ENCODE data around the gene PDGFD.

PDGFD gene

DNA sequence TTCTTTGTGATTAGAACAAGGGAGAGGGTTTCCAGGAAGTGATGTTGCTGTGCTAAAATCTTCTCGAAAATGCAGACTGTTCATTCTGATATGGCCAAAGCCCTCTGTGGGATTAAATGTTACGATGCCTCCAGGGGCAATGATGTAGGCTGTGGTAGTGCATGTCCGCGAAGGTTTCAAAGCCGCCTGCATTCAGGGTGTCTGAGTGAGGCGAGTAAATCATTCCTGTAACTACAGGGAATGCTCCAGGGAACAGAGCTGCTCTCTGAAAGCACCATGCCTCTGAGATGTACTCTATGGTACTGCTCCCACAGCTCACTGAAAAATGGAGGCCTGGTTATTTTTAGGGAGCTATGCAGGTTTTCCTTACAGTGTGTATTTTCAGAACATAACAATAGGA lies 21.2 kb downstream of the PDGFD start:
- no peak for FAIRE-seq

DNA sequence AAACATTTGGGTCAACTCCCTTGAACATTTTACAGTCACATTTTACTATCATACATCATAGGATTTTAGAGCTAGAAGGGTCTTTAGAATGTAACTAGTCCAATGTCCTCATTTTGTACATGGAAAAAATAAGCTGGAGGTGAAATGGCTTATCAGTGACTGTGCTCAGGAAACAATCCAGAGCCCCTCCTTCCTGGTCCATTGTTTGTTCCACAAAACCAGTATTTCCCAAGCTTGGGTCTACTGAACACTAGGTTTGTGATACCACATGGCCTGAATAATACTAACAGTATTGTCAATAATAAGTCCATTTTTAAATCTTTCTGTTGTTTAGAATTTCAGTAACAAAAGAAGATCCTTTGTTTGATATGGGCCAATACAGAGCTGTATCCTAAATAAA lies 27.1 kb downstream of the PDGFD start:
- no peak for FAIRE-seq

DNA sequence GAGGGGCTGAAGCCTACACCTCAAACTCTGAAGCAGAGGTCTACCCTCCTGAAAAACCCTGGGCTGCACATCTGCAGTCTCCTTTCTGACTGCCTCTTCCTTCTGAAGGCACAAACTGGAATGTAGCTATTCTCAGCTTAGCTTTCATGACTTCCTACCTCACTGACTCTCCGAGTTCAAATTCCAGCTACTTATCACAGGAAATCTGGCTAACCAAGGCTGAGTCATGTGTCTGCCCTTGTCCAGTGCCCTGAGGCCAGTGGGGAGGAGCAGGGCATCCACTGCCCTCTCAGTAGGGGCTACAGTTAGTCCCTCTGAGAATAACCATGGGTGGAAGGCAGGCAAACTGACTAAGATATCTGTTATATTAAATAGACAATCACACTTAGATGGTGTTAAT lies 29.2 kb downstream of the PDGFD start:
- FAIRE-seq: no peak

DNA sequence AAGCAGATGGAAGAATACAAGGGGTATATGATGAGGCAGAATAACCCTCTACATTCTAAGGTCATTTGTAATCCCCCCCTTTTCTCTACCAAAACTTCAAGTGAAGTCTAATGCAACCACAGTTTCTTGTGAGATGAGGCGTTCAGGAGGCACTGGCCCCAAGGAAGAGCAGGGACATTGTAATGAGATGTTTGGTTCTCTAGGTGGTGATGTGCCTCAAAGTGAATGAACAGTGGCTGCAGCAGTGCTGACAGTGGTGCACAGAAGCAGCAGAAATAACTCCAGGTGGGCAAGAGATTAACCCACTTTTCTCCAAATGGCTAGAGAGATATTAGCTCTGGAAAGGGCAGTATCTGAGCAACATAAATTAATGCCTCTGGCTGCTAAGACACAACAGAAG lies 33.8 kb downstream of the PDGFD start:
- no peak for FAIRE-seq

DNA sequence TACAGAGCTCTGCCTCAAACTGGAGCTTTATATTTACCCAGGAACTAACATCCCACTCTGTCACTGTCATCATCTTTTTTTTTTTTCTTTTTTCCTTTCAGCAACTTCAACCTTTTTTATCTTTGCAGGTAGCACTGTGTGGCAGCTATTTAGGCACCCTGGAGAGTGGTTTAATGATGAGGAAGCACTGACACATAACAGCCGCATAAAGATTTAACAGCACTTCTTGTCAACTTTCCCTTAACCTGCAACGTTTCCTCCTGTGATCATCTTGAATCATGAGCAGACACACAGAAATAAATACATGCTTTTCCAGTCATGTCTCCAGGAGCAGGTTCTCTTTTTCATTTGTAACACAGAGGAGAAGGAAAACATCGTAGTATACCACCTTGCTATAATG lies 34.8 kb downstream of the PDGFD start:
- no peak for FAIRE-seq

DNA sequence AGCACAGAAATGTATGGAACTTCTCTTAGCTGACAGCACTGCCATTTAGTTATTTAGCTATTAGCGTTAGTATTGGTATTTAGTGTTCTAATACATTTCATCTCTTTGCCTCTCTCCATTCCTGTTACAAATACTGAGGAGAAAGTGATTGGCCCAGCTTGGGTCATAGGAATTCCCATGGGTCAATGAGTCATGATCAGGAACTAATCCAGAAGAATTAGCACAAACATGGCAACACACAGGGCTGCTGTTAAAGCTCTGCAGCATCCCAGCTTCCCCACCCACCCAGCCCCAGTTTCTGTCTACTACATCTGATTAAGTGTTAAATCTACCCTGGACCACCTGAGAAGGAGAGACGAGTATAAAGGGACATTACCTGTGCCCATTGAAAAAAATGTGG lies 36.1 kb downstream of the PDGFD start:
- no peak for FAIRE-seq

DNA sequence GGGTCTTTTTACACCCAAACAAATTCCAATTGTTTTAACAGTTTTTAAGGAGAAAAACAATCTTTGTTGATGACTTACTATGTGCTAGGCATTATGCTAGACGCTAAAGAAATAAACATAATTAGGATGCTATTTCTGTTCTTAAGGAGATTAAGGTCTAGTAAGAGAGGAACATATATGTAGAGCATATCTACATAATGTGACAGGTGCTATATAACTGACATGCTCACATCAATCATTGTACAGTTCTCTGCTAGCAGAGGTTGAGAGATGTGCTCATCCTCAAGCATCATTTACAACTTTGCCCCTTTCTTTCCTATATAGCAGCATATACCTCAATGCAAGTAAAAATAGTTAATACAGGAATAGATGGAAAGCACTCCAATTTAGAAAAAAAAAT lies 37.5 kb downstream of the PDGFD start:
- FAIRE-seq: no peak

DNA sequence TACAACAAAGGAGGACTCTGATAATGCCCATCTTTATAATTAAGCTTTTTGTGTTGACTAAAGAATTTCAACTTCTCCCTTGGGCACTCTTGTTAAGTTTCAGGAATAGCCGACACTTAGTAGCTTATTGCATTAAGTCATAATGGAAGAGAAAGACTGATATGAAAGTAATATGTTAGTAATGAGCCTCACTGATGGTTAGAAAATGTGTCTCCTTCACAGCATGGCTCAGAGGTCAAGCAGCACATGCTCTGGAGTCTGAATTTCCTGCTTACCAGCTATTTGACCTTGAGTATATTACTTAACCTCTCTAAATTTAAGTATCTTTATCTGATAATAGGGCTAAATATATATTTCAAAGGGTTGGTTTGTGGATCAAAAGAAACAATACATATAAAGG lies 39.0 kb downstream of the PDGFD start:
- FAIRE-seq: no peak

DNA sequence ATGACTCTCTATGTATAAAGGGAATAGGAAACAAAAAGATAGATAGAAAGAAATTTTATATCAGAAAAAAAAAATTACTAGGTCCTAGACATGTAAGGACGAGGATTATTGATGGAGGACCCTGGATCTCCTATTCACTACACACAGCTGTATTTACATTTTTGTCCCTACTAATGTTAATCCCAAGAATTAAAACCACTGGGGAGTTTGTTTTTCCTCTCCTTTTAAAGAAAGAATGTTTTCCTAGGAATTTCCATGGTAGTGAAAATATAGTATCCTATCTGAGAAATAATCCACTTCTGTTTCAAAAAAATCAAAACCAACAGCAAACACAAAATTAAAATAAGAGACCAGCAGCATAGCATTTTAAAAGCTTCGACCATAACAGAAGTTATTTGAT lies 41.1 kb downstream of the PDGFD start:
- no peak for FAIRE-seq

DNA sequence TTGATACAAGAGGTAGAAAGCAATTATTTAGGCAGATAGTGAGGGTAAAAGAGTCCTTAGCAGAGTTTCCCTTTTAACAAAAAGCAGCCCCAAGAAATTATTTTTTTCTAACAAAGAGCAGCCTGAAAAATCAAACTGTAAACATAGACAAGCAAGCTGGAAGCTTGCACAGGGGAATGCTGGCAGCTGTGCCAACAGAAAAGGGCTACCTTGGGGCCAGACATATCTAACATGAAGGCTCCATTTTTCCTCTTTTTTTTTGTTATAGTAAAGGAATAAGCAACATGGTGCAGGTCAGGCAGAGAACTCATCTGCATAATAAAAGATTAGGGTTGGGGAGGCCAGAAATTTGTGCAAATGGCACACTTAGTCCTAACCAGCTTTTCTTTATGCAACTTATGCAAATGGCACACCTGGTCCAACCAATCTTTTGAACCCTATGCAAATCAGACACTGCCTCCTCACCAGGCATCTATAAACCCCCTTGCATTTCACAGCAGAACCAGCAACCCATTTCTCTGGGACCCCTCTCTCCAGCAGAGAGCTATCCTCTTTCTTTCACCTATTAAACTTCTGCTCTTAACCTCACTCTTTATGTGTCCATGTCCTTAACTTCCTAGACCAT lies 41.8 kb downstream of the PDGFD start:
- FAIRE-seq: no peak

DNA sequence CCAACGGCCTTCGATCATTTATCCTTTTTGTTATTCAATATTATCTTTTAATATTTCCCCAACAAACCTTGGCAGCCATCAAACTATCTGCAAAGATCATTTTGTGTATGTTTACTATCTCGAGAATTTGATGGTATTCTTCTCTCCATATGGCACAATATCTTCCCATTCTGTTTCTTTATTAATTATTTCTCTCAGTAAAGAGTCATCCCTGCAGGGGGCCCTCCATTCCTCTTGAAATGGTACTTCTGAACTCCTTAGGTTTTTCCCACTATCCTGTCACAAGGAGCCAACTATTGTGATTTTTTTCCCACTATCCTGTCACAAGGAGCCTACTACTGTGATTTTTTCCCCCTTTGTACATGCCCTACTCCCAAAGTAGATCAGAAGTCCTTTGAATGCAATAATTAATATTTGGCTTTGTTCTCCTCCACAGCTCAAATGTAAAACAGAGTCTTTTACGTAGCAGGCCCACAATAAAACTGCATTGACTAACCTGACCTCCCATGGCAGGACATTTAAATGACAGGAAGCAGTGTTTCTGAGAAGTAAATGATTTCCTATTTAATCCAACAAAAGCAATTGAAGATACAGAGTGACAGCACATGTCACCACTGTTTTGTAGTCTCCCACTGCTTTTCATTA lies 43.3 kb downstream of the PDGFD start:
- FAIRE-seq: no peak

DNA sequence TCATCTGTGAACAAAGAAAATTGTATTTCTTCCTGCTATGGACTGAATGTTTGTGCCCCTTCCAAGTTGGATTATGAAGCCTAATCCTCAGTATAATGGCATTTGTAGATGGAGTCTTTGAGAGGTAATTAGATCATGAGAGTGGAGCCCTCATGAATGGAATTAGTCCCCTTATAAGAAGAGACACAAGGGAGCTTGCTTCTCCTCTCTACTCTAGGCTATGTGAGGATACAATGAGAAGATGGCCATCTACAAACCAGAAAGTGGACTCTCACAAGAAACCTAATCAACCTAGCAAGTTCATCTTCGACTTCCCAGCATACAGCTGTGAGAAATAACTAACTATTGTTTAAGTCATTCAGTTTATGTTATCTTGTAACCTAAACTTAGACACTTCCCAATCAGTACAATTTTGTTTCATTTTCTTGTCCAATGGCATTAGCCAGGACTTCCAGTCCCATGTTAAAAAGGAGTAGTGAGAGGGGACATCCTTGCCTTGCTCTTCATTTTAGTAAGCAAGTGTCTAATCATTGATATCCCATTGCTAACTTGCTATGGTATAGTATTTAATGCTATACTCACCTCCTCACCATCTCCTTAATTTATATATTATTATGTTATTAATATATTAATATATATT lies 45.7 kb downstream of the PDGFD start:
- no peak for FAIRE-seq

DNA sequence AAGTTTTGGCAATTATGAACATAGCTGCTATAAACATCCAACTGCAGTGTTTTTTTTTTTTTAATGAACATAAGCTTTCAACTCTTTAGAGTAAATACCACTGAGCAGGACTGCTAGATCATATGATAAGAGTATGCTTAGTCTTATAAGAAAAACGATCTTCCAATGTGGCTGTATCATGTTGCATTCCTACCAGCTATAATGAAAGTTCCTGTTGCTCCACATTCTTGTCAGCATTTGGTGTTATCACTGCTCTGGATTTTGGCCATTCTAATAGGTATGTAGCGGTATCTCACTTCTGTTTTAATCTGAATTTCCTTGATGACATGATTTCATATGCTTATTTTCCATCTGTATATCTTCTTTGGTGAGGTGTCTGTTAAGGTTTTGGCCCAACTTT lies 50.4 kb downstream of the PDGFD start:
- no peak for FAIRE-seq

DNA sequence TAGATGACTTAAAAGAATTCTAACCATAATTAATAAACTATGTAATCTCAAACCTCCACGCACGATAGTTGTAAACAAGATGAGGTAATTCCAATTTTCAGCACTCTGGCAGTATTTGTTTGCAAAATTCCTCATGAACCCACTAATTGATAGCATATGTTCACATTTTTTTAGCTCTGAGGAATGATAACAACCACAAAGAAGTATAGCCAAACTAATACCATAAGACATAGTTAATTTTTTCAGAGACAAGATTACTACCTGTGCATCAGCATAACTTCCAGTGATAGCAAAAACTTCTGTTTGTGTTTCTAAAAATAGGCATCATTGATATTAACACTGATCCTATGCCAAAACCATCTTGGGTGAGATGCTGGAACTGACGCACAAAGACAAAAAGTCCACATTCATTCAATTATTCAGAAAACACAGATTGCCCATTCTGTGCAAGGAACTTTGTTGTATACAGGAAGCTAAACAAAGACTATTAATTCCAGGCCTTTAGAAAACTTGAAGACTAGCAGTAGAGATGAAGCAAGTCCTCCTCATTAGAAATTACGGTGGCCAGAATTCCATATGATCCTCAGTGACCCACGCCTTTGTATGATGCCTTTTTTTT lies 57.7 kb downstream of the PDGFD start:
- FAIRE-seq: no peak

DNA sequence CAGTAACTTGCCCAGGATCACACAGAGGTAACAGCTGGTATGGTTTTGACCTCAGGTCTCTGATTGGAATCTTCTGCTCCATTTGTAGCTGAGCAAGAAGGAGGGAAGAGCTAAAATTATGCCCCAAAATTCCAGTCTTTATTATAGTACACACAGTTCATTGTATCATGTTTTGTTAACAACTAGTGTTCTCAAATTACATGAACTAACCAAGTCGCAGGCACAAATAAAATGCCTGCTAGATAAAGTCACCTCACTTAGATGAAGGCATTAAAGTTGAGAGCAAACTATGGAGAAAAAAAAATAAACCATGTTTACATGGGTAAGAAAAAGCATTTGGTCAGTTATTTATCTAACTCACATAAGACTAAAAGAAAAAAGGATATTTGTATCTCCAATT lies 58.8 kb downstream of the PDGFD start:
- FAIRE-seq: no peak

DNA sequence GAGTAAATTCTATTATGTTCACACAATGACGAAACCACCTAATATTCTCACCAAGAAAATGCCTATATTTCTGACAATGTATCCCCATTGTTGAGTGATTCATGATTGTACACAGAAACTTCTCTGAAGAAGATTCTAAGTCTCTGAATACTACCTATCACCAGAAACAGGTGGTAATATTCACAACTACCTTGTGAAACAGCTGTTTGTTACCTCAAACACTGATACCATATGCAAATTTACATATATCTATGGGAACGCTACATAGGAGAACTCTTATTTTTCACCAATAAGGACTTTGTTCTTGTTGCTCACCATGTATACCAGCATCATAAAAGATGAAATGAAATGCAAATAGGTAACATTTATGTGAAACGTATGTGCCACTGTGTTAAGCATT lies 59.3 kb downstream of the PDGFD start:
- FAIRE-seq: no peak

DNA sequence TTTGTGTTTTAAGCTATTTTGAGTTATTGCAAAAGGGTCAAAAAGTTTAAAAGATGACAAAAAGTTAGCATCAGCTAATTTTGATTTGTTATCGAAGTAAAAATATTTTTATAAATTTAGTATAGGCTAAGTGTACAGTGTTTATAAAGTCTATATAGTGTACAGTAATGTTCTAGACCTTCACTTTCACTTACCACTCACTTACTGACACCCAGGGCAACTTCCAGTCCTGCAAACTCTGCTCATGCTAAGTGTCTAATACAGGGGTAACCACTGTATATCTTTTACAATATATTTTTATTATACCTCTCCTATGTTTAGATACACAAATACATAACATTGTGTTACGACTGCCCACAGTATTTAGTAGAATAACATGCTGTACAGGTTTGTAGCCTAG lies 59.7 kb downstream of the PDGFD start:
- no peak for FAIRE-seq

DNA sequence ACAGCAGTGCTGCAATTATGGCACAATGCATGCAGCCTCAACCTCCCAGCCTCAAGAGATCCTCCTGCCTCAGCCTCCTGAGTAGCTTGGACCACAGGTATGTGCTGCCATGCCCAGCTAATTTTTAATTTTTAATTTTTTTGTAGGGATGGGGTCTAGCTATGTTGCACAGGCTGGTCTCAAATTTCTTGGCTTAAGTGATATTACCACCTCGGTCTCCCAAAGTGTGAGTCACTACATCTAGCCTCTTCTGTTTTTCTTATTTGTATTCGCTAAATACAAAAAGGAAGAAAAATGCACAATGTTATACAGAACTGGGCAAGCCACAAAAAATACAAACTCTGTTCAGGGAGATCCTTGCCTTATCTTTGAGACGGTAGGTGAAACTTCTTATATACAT lies 65.4 kb downstream of the PDGFD start:
- FAIRE-seq: no peak

DNA sequence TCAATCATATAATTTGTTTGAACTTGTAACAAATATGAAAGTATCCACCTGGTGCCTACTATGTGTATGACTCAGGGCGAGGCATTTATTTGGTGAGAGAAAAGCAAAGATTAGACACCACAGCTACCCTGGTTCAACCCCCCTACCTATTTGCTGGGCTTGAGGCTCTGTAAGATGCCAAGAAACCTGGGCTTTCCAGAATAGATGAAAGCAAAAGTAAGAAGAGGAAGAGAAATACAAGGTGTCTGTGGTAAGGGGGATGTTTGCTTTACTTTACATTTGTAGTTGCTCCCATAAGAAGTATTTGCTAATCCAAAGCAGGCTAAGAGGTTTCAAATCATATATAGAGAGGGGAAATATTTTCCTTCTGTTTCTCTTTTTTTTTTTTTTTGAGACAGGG lies 65.8 kb downstream of the PDGFD start:
- no peak for FAIRE-seq

DNA sequence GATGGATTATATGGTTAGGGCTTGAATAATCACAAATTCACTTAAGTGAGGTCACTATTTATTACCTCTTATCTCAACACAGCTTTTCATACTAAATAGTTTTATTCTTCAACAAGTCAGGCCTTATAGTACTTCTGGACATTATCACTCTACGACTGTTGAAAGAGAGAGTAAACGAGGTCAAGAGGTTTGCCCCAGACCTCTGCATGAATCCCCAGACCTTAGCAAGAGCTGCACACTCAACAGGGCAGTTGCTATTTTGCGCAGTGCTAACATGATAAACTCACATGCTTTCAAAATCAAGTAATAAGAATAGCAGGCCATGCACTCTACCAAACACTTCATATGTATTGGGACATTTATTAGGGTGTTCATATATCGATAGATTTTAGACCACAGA lies 67.0 kb downstream of the PDGFD start:
- no peak for FAIRE-seq

DNA sequence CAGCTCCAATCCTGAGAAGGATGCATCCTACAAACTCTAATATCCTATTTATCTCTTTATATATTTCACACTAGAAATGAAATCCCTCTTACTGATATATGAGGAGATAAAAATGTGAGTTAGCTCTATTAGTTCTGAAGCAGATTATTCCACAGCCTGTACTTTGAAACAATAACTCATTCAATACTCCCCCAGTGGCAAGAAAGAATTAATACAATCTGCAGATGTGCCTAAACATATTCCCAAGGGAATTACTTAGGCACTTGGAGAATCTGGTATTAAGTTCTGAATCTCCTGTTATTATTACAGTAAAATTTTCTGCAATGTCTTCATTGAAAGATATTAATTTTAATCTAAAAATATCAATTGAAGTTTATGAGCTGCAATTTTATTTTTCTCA lies 68.2 kb downstream of the PDGFD start:
- no peak for FAIRE-seq

DNA sequence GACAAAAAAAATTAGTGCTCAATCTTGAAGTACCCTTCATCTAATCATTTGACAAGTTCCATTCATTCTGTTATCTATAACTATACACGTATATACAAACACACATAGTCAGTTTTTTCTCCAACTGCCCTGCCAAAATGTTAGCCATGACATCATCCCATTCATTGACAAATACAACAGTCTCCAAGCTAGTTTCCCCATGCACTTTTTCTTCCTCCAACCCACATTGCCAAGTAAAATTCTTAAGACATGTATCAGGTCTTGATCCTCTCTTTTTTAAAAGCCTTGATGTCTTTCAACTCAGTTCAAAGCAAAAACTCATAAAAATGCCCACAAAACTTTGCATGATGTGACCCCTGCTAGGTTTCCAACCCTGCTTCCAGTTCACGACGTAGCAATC lies 69.4 kb downstream of the PDGFD start:
- no peak for FAIRE-seq

DNA sequence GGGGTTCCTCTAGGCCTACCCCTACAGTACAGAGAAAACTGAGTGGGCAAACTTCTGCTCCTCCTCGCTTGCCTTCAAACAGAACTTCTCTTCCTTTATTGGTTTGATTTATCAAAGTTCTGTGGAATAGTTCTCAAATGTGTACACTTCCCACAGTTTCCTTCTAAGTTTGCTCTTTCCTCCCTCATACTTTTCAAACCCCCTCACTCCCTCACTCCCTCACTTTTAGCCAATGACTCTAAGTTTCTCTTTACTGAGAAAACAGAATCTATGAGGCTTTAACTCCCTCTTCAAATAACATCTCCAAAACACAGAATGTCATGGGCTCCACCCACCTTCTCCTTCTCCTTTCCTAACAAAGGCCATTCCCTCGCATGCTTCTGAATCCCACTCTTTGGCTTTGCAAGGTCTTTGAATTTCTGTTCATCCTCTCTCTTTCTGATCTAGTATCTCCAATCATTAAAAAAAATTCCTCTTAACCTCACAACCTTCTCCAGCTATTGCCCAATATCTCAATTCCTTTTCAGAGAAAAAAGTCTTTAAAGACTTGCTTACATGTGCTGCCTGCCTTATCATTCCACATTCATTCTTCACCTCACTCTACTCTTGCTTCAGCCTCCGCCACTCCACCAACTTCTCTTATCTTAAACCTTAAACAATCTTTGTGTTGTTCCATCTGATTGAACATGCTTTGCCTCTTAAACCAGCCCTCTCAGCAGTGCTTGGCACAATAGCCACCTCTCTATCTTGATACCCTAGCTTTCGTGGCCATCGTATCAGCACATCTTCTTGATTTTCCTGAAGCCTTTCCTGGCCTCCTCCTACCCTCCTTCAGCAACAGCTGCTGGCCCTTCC lies 70.3 kb downstream of the PDGFD start:
- no peak for FAIRE-seq

Measured in A204.1 (cell line).